ENCODE data around the gene TRIM8.
"Not testable (repeated sequence)": the region's sequence is repeated elsewhere in the genome, so short reads cannot be mapped to it uniquely, and the experiment has no call there.

The TRIM8 gene

DNA sequence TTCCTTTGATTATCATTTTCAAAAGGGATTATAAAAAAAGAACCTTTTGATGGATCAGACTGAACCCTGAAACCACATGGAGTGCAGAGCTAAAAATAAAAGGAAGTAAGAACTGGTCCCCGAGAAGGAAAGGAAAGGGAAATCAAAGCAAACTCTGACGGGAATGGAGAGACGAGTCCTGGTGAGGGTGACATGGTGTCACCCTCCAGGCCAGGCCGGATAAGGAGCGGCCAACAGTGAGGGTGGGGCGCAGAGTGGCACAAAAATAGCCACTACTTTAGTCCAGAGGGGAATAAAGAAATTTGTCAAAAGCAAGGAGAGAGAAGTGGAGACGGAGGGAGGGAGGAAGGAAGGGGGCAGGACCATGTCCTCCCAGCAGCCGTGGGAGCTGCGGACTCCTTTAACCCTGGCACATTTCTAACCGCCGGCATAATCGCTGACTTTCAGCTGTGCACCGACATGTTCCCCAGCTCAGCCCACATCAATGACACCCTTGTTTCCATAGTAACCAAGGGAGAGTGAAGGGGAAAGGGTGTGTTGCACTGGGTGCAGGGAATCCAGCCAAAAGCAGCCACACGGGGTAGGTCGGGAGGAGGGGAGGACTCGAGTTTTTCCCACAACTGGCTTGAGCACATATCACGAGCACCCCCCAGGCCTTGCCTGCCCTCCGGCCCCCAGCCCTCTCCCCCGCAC is 29.7 kb downstream of the TRIM8 start:
- DNase-seq: peak; percentile 88

DNA sequence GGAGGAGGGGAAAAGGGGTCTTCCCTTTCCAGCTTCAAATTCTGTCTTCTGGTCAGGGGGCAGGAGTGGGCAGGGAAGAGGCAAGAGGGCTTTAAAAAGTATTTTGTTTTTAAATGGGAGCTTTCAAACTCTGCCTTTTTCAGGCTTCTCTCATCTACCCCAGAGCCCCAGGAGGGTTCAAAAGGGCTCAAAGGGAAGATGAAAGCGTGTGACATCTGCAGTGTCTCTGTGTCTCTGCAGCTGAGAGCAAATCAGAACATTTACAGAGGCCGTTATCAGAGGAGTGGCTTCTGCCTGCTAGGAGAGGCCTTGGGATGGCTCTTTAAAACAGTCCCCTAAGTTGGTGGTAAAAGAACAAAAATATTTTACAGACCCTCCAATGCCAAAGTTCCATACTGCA is 30.3 kb downstream of the TRIM8 start:
- DNase-seq: peak; percentile 41

DNA sequence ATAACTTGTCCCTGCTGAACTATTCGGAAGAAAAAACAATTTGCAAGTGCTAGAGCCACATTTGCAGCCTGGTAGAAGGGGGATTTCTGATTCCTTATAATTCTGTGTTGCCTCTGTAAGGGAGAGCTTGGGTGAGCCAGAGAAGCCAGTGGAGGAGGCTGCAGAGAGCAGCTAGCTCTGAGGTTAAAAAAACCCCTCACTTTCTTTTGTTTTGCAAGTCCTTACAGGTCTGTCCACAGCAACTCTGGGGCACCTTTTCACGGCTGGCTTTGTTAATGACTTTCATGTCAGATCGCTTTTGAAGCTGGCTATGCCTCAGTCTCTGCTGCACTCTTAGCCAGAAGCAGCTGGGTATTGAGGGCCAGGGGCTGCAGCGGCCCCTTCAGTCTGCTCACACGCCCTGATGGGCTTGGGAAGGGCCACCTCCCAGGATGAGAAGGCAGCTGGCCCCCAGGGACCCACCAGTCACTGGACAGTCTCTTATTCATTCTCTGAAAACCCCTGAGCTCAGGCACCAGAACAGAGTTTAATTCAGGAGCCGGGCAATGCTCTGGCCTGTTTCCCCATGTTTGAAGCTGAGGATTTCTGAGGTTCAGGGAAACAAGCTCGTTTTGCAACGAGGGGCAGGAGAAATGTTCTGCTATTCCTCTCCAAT is 30.9 kb downstream of the TRIM8 start:
- no peak for DNase-seq

DNA sequence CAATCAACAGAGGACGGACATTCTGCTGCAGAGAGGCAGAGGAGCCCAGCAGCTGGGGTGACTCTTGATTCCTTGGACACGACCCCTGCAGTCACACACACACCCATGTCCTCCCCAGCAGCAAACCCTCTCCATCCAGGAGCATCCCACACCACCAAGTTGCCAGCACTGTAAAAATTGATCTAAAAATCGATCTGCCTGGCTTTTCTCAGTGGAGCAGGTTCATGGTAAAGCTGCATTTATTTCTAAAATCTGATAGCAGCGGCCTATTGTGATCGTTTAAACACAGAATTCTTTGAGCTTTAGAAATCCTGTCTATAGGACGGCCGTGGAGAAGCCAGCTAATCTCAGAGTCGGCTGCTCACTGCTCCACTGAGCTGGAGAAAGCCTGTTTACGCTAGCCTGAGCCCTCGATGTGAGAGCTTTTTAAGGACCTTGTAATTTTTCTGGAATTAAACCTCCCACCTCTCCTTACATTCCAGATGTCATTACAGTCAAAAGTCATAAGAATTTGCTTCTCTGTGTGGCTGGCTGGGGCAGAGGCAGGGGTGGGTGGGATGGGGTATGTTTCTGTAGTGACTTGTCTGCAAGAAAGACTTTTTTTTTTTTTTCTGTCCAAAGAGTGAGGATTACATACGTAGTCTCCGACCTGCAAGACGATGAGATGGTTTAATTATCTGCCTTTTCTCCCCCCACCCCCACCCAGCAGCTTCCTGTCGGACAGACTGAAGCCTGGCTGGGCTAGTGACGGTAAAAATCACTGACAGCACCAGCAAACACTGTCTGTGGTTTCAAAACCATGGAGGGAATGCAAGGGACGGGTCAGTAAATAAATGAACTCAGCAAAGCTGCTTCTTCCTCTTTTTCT is 31.6 kb downstream of the TRIM8 start:
- DNase-seq: no peak

DNA sequence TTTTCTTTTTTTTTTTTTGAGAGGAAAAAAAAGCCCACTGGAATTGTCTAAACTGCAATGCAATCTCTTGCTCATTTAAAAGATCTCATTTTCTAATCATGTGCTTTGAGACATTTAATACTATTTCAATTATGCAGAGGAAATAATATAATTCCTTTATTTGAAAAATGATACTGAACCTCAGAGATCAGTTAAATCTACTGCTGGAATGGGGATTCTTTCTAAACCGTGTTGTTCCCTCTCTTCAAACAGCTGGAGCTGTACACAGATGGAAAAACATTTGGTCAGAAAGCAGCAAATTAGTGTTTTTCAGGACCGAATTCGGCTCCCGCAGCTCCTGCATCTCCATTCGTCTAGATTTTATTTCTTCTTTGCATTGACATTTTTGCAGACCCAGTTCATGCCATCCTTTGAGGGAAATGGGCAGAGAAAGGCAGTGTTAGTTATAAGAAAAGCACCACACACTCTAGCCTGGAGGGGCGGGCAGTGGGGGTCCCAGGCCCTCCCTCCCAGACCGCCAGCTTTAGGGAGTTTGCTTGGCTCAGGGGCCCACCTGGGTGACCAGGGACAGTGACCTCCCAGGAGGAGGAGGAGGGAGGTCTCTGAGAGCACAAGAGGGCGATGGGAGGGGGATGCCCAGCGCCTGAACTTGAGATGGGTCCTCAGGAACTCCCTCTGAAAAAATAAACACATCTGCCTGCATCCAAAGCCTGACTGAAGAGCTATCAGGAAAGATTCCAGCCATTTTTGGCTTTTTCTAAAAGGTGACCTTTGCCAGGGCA is 32.4 kb downstream of the TRIM8 start:
- no peak for DNase-seq

DNA sequence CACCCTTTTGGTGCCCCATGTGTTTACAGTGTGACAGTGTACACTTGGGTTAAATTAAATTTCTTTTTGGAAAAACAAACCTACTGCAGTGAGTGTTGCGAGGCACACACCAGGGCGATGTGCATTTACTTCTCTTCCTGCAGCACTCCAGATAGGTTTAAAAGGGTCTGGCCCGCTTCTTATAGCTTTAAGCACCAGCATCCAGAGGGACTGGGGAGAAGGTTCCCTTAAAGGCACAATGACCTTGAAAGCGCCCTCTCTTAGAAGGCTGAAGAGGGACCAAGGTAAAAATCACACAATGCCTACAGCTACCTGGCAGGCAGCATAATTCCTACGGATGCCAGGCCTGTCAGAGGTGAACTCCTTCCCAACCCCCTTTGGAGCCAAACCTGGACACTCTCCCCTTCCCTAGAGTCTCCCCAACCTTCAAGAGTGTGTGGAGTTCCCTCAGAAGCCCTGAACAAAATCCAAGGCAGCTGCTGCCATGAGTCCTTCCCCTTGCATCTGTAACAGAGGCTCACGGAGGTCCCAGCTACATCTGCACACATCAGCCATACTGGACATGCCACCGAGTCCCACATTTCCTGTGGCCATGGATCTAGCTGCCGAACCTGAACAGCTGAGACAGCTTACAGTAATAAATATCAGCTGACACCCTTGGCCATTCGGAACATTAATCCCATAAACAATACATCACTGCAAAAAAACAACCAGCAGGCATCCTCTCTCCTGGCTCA is 33.2 kb downstream of the TRIM8 start:
- no peak for DNase-seq

DNA sequence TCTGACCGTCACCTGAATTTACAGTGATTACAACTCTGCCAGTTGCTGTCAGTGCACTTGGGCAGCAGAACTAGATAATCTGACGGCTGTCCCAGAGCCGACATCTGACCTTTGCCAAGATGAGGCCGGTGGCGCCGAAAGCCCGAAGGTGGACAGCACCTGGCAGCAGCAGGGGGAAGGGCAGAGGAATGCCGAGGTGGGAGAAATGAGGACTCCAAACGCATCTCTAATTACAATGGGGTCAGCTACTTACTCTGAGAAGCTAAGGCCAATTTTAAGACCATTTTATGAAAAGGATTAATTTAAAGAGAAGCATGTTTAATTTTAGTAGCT is 33.8 kb downstream of the TRIM8 start:
- no peak for DNase-seq

DNA sequence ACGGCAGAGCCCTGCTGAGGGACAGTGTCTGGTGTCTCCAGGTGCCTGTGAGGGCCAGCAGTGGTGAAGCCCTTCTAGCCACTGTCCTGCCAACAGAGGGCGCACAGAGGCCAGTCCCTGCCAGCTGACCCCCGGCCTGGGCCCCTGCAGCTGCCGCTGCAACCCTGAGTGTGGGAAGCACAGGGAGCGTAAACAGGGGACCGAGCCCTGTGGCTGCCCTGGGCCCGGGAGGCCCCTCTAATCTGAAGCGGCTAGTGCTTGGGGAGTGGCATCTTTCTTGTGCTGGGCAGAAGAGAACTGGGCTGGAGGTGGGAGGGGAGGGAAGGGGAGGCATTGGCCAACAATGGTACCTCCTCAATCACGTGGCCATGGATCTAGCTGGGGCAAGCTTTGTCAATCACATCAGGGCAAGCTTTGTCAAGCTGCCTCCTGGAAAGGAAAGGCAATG is 34.6 kb downstream of the TRIM8 start:
- DNase-seq: peak; percentile 22

DNA sequence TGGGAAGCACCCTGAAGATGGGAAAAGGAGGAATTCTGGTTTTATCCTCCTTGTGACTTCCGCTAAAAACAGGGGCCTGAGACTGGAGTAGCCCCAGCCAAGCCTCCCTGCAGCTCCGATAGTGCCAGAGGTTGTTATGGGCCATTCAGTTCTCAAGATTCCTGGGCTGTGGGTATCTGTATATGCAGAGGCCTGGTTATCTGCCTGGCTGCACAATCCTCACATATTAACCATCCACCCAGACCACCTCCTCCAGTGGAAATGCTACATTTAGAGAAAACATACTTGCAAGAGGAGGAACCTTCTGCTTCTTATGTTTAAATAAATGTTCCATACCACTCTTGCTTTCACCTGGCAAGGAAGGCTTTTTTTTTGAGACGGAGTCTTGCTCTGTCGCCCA is 35.3 kb downstream of the TRIM8 start:
- no peak for DNase-seq

DNA sequence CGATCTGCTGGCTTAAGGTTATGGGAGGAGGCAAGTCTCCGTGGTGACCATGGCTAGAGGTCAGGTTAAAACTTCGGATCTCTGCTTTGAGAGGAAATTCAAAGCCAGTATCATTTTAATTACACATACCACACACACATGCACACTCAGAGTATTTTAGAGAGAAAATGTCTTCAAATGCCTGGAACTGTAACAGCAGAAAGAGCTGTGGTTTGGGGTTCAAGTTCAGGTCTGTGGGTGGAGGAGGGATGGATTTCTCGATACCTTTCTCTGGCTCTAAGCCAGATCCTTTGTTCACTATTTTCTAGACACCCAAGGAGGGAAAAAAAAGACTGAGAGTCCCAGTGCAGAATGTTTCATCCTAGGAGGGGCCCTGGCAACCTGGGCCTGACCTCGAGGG is 37.4 kb downstream of the TRIM8 start:
- DNase-seq: no peak

DNA sequence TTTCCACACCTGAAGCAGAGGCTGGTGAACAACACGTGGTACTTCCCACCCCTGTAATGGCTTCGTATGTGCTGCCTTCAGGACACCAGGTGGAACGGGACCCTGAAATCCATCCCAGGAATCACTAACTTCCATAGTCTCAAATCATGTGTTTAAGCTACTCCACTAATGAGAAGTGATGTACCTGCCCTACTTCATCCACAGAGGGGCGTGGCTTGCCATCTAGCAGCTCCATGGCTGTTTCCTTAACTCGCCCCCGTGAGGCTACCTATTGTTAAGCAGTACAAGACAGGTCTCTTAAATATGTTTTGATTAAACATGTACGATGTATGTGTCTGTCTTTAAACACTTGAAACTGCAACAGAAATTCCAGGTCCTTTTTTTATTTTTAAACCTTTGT is 38.1 kb downstream of the TRIM8 start:
- DNase-seq: no peak

DNA sequence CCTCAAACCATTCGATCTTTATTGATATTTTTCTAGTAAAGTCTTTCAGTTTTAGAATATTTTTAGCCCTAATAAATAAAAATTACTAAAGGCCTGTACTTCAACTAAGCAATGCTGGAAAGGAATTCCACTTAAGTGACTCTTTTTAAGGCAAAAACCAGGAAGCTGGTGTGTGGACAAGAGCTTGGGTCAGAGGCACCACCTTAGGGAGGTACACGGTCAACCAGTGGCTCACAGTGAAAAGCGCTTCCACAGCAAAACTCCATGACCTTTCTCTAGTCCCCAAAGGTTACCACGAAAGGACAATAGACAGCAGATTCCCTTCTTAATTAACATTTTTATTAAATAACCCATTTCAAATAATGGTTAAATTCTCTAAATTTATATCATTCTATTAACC is 38.7 kb downstream of the TRIM8 start:
- DNase-seq: no peak

DNA sequence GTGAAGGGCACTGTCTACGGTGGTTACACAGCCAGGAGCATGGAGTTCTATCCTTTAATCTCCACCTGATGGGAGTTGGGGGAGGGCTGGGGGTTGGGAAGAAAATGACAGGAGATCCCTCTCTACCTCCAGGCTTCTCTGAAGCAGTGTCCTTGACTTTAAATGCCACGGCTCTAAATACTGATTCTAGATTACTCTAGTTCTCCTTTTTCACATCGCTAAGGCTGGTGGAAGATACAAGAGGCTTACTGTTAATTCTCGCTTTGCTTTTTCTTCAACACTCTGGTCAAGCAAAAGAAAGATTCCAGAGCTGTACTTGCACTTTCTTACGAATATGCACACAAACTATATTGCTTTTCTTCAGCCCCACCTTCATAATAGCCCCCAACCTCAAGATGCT is 39.5 kb downstream of the TRIM8 start:
- no peak for DNase-seq

DNA sequence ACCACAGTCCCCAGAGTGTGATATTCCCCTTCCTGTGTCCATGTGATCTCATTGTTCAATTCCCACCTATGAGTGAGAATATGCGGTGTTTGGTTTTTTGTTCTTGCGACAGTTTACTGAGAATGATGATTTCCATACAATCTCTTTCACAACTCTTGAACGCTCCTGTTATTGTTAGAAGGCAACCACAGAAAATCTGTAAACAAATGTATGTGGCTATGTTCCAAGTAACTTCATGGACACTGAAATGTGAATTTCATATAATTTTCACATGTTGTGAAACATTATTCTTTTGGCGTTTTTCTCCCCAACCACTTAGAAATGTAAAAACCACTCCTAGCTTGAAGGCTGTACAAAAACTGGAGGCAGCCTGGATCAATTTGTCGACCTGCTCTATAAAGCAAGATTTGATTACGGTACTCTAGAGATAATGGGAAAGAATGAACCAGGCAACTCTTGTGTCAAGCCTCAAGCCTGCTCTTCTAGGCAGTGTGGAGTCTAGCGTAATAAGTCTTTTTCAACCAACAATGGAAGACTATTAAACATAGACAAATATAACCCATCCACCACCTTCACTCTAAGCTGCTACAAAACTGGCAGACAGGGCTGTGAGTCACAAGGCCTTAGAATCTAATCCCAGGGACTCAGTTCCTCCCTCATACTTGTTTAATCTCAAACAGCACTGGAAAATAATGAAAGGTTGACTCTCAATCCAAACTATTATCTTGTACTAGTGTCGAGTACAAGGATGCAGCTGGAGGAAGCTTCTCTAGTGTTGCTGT is 47.2 kb downstream of the TRIM8 start:
- DNase-seq: no peak

DNA sequence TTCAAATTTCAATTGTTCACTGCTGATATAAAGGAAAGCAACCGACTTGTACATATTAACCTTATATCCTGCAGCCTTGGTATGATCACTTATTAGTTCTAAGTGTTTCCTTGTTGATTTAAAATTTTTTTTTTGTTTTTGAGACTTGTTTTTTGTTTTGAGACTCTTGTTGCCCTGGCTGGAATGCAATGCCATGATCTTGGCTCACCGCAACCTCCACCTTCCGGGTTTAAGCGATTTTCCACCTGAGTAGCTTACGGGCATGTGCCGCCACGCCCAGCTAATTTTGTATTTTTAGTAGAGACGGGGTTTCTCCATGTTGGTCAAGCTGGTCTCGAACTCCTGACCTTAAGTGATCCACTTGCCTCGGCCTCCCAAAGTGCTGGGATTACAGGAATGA is 51.1 kb downstream of the TRIM8 start:
- DNase-seq: not testable (repeated sequence)

DNA sequence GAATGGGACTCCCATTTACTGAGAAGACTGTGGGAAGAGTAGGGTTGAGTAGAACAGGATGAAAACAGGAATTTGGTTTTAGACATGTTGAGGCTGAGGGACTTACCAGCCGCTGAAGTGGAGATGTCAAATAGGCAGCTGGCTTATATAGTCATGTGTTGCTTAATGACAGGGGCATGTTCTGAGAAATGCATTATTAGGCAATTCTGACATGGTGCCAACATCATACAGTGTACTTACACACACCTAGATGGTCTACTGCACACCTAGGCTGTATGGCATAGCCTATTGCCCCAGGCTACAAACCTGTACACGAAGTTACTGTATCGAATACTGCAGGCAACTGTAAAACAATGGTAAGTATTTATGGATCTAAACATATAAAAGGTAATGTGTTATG is 52.5 kb downstream of the TRIM8 start:
- DNase-seq: no peak

DNA sequence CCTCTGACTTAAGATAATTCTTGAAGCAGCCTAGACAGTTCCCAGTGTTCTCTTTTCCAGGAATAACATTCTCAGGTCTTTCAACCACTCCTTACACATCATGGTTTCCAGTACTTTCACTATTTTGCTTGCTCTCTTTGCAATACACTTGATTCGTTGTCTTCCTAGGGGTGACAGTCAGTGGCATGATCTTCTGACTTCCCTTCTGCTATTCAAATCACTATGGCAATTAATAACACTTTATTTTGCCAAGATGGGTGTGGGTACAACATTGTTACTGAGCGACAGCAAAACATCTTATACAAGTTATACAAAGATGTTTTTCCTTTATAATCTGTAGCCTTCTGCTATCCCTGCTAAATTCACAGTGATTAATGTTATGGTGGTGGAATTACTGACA is 54.6 kb downstream of the TRIM8 start:
- no peak for DNase-seq

DNA sequence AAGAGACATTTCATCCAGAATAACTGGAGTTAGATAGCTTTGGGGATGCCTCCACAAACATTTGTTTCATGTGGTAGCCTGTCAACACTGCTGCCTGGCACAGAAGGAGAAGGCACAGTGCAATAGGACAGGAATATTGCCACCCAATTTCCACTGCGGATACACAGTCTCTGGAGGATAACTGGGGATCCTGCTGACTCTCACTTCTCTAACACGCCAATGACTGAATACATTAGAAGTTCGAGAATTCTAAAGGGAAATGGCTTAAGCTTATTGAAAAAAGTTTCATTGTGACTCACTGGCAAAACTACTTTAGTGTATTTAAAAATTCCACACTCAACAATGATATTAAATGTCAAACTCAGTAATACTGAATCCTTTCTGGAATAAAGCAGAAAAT is 57.0 kb downstream of the TRIM8 start:
- no peak for DNase-seq

DNA sequence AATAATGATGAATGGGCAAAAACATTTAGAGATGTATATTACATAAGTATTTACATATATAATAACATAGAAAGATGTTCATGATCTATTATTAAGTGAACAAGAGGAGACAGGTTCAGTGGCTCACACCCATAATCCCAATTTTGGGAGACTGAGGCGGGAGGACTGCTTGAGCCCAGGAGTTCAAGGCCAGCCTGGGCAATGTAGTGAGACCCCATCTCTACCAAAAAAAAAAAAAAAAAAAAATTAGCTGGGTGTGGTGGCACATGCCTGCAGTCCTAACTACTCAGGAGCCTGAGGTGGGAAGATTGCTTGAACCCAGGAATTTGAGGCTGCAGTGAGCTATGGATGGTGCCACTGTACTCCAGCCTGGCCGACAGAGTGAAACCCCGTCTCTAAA is 57.5 kb downstream of the TRIM8 start:
- no peak for DNase-seq

DNA sequence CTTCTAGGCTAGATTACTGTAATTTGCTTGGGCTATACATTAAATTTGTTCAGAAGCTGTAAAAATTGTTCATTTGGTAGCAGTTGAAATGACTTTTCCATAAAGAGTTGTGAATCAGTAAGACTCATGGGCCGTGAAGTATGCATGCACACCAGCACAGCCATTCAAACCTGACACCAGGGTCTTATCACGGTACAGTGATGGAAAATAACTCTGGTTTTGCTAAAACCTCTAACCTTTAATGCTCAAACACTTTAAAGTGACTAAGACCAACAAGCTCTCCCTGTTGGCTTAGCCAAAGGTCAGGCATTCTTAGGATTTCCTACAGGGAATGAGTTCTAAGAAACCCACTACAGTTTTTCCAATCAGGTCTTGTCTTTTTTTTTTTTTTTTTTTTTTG is 58.5 kb downstream of the TRIM8 start:
- DNase-seq: no peak

DNA sequence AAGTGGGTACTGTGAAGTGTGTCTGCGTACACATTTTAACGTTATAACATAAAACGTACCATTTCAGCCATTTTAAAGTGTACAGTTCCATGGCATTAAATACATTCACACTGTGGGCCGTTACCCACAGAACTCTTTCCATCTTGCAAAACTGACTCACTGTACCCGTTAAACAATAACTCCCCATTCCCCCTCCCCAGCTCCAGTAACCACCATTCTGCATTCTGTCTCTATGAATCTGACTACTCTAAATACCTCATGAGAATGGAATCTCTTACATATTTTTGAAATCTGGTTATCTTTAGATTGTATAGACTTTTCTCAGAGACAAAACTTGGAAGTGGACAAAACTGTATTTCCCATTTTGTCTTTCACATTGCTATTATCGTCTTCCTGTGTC is 60.6 kb downstream of the TRIM8 start:
- no peak for DNase-seq

DNA sequence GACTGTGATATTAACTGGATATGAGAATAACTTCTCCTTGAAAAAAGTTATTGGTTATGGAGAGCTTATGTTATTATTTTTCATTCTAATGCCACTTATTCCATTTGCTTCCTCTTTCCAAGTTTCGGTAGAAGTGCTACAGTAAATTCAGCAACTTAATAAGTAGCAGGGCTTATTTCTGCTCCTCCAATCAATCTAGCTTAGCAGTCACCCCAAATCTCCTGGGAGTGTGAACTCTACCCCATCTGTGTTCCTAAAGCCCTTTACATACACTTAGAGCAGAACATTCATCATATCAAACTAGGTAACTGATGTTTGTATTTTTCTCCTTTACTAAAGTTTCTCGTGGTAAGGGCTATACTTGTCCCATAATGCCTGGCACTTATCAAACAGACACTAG is 61.3 kb downstream of the TRIM8 start:
- no peak for DNase-seq
